Peyer's patch (tissue), 4 donors: ENCODE measurements around the gene RXFP4.

ENCODE experiments used
- CTCF ChIP-seq, 6 experiments: fragments of 450-650 bp in 4 of 6; fragments of 200-600 bp in 2 of 6; sonication (generic) in 1 of 6; IDR thresholded peaks; one replicate each; pipeline ENCODE4 v1.5.1; 2017 to 2019; ENCODE audit warnings: antibody characterized with exemption in 6 of 6, mild to moderate bottlenecking in 3 of 6, moderate library complexity in 1 of 6
- POLR2A ChIP-seq, 2 donors: fragments of 450-650 bp; IDR thresholded peaks; one replicate each; pipeline ENCODE4 v1.5.1; 2017; ENCODE audit warnings: antibody characterized with exemption in 2 of 2, mild to moderate bottlenecking in 2 of 2, moderate library complexity in 2 of 2

GRCh38 chr1:155934936-155935590 lies 6.4 kb upstream of the RXFP4 start:
- TF ChIP-seq POLR2A (IDR thresholded peaks at IDR 0.05) (no peak), CTCF (IDR thresholded peaks at IDR 0.05) (no peak)
